Astrocyte of the spinal cord (primary cell): ENCODE data around the gene ST3GAL2.

Experiments
- DNase-seq: peaks from one replicate; pipeline ENCODE4 v3.0.0; 2011; ENCODE audit warnings: low read depth, low spot score
- H3K4me3 ChIP-seq: 2 replicates; pipeline ENCODE4 v1.5.1; 2011; ENCODE audit warnings: low read depth, mild to moderate bottlenecking, low read length, moderate library complexity
- CTCF ChIP-seq: IDR thresholded peaks from 2 replicates; pipeline ENCODE4 v1.5.1; 2012; ENCODE audit warnings: low read depth, mild to moderate bottlenecking, low read length, inconsistent platforms
- in situ Hi-C: cut with HindIII; loops from 2 replicates; pipeline ENCODE4 v1.10.0; 2017; ENCODE audit warnings: low sequenced_read_pairs

The ST3GAL2 gene

GRCh38 chr16:70468776-70469525 is 30.1 kb upstream of the ST3GAL2 start:
- no peak for TF ChIP-seq CTCF
- DNase-seq: no peak
- no peak overlapping the region for H3K4me3 ChIP-seq
- in situ Hi-C loops: no loop called here

GRCh38 chr16:70467608-70468007 is 28.7 kb upstream of the ST3GAL2 start:
- no peak for TF ChIP-seq CTCF
- in situ Hi-C loops: no loop called here
- H3K4me3 ChIP-seq: no peak overlapping the region
- DNase-seq: no peak

GRCh38 chr16:70467113-70467512 is 28.2 kb upstream of the ST3GAL2 start:
- no peak overlapping the region for H3K4me3 ChIP-seq
- in situ Hi-C loops: no loop called here
- TF ChIP-seq CTCF: no peak
- DNase-seq: no peak

GRCh38 chr16:70466805-70467076 is 27.8 kb upstream of the ST3GAL2 start:
- TF ChIP-seq CTCF: no peak
- H3K4me3 ChIP-seq: no peak overlapping the region
- no peak for DNase-seq
- in situ Hi-C loops: no loop called here

GRCh38 chr16:70465999-70466804 is 27.3 kb upstream of the ST3GAL2 start:
- no peak for DNase-seq
- in situ Hi-C loops: no loop called here
- TF ChIP-seq CTCF: no peak
- H3K4me3 ChIP-seq: no peak overlapping the region

GRCh38 chr16:70463235-70463634 is 24.3 kb upstream of the ST3GAL2 start:
- TF ChIP-seq CTCF: no peak
- in situ Hi-C loops: no loop called here
- no peak overlapping the region for H3K4me3 ChIP-seq
- DNase-seq: no peak
